Stimulated activated CD8-positive, alpha-beta memory T cell treated with anti-CD3 and anti-CD28 coated beads, Interleukin-15, amount 100 ng/mL, for 1 hour (primary cell): Measurements from ENCODE around the gene ANKIB1.
A peak's percentile ranks its signal among the peaks of the same experiment; 100 is the strongest.
"Not testable (repeated sequence)": the region's sequence is repeated elsewhere in the genome, so short reads cannot be mapped to it uniquely, and the experiment has no call there.

Experiments
- DNase-seq: peaks from one replicate; pipeline ENCODE4 v3.0.0-alpha.2; 2020; ENCODE audit warnings: low read depth

Gene ANKIB1

GRCh38 chr7:92404170-92404614 lies 158.4 kb downstream of the ANKIB1 start:
- DNase-seq: no peak

GRCh38 chr7:92409357-92409756 lies 163.6 kb downstream of the ANKIB1 start:
- no peak for DNase-seq

- not testable (repeated sequence) for DNase-seq
Measured at GRCh38 chr7:92410162-92410561, 164.4 kb downstream of the ANKIB1 start.

- DNase-seq: no peak
Measured at GRCh38 chr7:92412745-92413144, 167.0 kb downstream of the ANKIB1 start.

- DNase-seq: no peak
Measured at GRCh38 chr7:92413550-92413949, 167.8 kb downstream of the ANKIB1 start.

- DNase-seq: no peak
Measured at GRCh38 chr7:92415225-92415624, 169.5 kb downstream of the ANKIB1 start.

GRCh38 chr7:92417913-92418312 lies 172.1 kb downstream of the ANKIB1 start:
- no peak for DNase-seq

GRCh38 chr7:92421676-92422435 lies 176.1 kb downstream of the ANKIB1 start:
- DNase-seq: no peak

GRCh38 chr7:92422926-92423325 lies 177.2 kb downstream of the ANKIB1 start:
- no peak for DNase-seq

GRCh38 chr7:92423710-92424131 lies 177.9 kb downstream of the ANKIB1 start:
- DNase-seq: no peak

GRCh38 chr7:92425311-92425947 lies 179.7 kb downstream of the ANKIB1 start:
- DNase-seq: no peak

- no peak for DNase-seq
Measured at GRCh38 chr7:92427193-92427592, 181.4 kb downstream of the ANKIB1 start.

GRCh38 chr7:92432299-92432946 lies 186.6 kb downstream of the ANKIB1 start:
- no peak for DNase-seq

- DNase-seq: no peak
Measured at GRCh38 chr7:92433019-92433418, 187.2 kb downstream of the ANKIB1 start.

- DNase-seq: no peak
Measured at GRCh38 chr7:92435542-92435941, 189.8 kb downstream of the ANKIB1 start.

GRCh38 chr7:92436612-92437445 lies 191.1 kb downstream of the ANKIB1 start:
- DNase-seq: no peak

- DNase-seq: no peak
Measured at GRCh38 chr7:92437956-92438491, 192.2 kb downstream of the ANKIB1 start.

- not testable (repeated sequence) for DNase-seq
Measured at GRCh38 chr7:92442720-92443119, 196.9 kb downstream of the ANKIB1 start.

GRCh38 chr7:92446869-92447344 lies 201.1 kb downstream of the ANKIB1 start:
- no peak for DNase-seq

GRCh38 chr7:92447345-92448204 lies 201.8 kb downstream of the ANKIB1 start, which contains the start of gene GATAD1:
Gene GATAD1, plus strand, starts transcription at chr7:92447482. Its CDS starts 248 bp downstream, at chr7:92447730.
- peak; percentile 63 for DNase-seq
